Prostate gland (tissue), 2 donors: ENCODE measurements around the gene TMEM201. TPM values are rescaled to one million over a fixed set of nuclear protein-coding genes. Genes with fewer than 3 reads are reported as not detected.

ENCODE experiments used
- DNase-seq: peaks from one replicate; pipeline ENCODE4 v3.0.0-alpha.2; 2019; ENCODE audit warnings: low spot score
- H3K27ac ChIP-seq, 2 donors: fragments of 200-600 bp; sonication (generic); 2 replicates each; pipeline ENCODE4 v1.5.1; 2017 to 2019
- H3K27me3 ChIP-seq: fragments of 200-600 bp; sonication (generic); replicated peaks from 2 replicates; pipeline ENCODE4 v1.5.1; 2019; ENCODE audit not compliant: insufficient read depth
- H3K36me3 ChIP-seq, 2 donors: fragments of 200-600 bp; sonication (generic); 1 replicate in 1 of 2; 2 replicates in 1 of 2; pipeline versions ENCODE4 v1.5.1 to v1.8.1; 2017 to 2019
- H3K4me1 ChIP-seq: fragments of 200-600 bp; sonication (generic); replicated peaks from 2 replicates; pipeline ENCODE4 v1.5.1; 2019
- H3K4me3 ChIP-seq, 2 donors: fragments of 200-600 bp; sonication (generic); 2 replicates each; pipeline ENCODE4 v1.5.1; 2017 to 2019
- H3K9me3 ChIP-seq: fragments of 200-600 bp; sonication (generic); 2 replicates; pipeline ENCODE4 v1.5.1; 2017
- POLR2A ChIP-seq: fragments of 450-650 bp; IDR thresholded peaks from one replicate; pipeline ENCODE4 v1.6.1; 2016; ENCODE audit warnings: antibody characterized with exemption, mild to moderate bottlenecking
- POLR2AphosphoS5 ChIP-seq: sonication (generic); formaldehyde crosslinking; IDR thresholded peaks from one replicate; pipeline ENCODE4 v1.6.1; 2017; ENCODE audit warnings: antibody characterized with exemption
- WGBS: methylation state at CpG from one replicate; pipeline ENCODE4 v1.1.5; 2018; 5-methylcytosine and 5-hydroxymethylcytosine counted together
- intact Hi-C: fragments of 100-400 bp; cut with DNase I; formaldehyde crosslinking; loops from one replicate; pipeline ENCODE4 v1.14.2; 2022
- total RNA-seq, 2 donors: library from RNA; depleted of rRNA; stranded (reverse); fragments of >200 nt; gene quantifications; one replicate each; pipeline ENCODE4 v1.1.0, GENCODE V29; 2016
- TF ChIP-seq, protein P1 (sequence below), 4 experiments: fragments of 200-600 bp in 2 of 4; fragments of 450-650 bp in 2 of 4; sonication (generic) in 2 of 4; IDR thresholded peaks; 1 replicate in 3 of 4; 2 replicates in 1 of 4; pipeline ENCODE4 v1.5.1; 2016 to 2019; ENCODE audit warnings: antibody characterized with exemption in 4 of 4, mild to moderate bottlenecking in 2 of 4, moderate library complexity in 2 of 4

The TMEM201 gene
- total RNA-seq, 2 donors from 2014 or later = 9.6 to 27.9 TPM

DNA sequence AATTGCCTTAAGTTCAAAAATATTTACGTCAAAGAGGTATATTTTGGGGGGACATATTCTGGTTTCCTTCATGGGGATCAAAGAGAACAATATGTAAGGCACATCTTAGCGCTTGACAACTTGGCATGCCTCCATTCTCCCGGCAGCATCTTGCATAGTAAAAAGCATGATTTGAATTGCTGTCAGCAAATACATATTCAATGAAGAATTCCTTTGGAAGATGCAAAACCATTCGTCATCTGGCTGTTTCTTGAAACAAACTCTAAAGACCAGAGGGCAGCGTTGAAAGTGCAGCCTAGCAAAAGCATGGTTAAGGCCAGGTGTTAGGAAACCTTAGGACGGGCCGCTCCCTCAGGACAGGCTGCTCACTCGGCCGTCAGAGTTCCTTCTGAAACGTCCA, 59.5 kb downstream of the TMEM201 start:
- DNase-seq = no peak
- H3K4me1 ChIP-seq = no peaks in the 10 kb centered on the region
- intact Hi-C loops = no loop called here
- H3K27me3 ChIP-seq = no peaks in the 10 kb centered on the region
- H3K9me3 ChIP-seq = no peaks in the 10 kb centered on the region
- TF ChIP-seq POLR2AphosphoS5 (no peak), POLR2A (no peak)
- TF ChIP-seq, protein P1, sequence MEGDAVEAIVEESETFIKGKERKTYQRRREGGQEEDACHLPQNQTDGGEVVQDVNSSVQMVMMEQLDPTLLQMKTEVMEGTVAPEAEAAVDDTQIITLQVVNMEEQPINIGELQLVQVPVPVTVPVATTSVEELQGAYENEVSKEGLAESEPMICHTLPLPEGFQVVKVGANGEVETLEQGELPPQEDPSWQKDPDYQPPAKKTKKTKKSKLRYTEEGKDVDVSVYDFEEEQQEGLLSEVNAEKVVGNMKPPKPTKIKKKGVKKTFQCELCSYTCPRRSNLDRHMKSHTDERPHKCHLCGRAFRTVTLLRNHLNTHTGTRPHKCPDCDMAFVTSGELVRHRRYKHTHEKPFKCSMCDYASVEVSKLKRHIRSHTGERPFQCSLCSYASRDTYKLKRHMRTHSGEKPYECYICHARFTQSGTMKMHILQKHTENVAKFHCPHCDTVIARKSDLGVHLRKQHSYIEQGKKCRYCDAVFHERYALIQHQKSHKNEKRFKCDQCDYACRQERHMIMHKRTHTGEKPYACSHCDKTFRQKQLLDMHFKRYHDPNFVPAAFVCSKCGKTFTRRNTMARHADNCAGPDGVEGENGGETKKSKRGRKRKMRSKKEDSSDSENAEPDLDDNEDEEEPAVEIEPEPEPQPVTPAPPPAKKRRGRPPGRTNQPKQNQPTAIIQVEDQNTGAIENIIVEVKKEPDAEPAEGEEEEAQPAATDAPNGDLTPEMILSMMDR (IDR thresholded peaks at IDR 0.05) = no peak
- WGBS = 71% methylated on average over 10 of the region's 10 CpGs
- no peak overlapping the region for H3K4me3 ChIP-seq
- no peak overlapping the region for H3K27ac ChIP-seq
- H3K36me3 ChIP-seq = no peaks in the 10 kb centered on the region

DNA sequence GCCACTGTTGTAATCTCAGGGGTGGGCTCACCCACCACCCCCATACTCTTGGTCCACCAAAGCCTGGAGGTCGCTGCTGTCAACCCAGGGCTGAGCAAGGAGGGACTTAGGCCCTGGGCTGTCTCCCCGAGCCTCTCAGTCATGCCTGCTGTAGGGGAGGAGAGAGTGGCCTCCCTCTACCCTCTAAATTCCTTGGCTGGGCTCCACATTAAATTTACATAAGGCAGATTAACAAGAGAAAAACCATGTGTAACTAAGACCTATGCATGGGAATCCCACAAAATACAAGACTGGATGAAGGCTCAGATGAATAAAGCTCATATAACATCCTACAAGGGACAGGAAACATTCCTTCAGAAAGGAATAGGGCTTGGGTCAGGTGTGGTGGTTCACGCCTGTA, 61.1 kb downstream of the TMEM201 start:
- Histone ChIP-seq H3K27me3 (no peaks in the 10 kb centered on the region), H3K4me3 (no peak overlapping the region), H3K36me3 (no peaks in the 10 kb centered on the region), H3K4me1 (no peaks in the 10 kb centered on the region), H3K27ac (no peak overlapping the region), H3K9me3 (no peaks in the 10 kb centered on the region)
- 84% methylated on average over 3 of the region's 3 CpGs for WGBS
- no peak for DNase-seq
- TF ChIP-seq POLR2AphosphoS5 = no peak
- TF ChIP-seq POLR2A = no peak
- TF ChIP-seq, protein P1 (IDR thresholded peaks at IDR 0.05) = no peak
- intact Hi-C loops = no loop called here

- no peaks in the 10 kb centered on the region for H3K4me1 ChIP-seq
- TF ChIP-seq POLR2A (no peak), POLR2AphosphoS5 (no peak)
- TF ChIP-seq, protein P1 (IDR thresholded peaks at IDR 0.05) = no peak
- H3K4me3 ChIP-seq = peak overlapping the region; percentile 26 to 35
- no peak for DNase-seq
- H3K27ac ChIP-seq = no peak overlapping the region
- 31% methylated on average over 10 of the region's 10 CpGs for WGBS
- no peaks in the 10 kb centered on the region for H3K9me3 ChIP-seq
- no peaks in the 10 kb centered on the region for H3K27me3 ChIP-seq
- no peaks in the 10 kb centered on the region for H3K36me3 ChIP-seq
- intact Hi-C loops = no loop called here
Observed at GRCh38 chr1:9651220-9651564, 62.5 kb downstream of the TMEM201 start.

GRCh38 chr1:9651565-9652378, 63.1 kb downstream of the TMEM201 start, which contains the start of gene PIK3CD:
Gene PIK3CD (plus strand): TSS chr1:9651731. CDS start chr1:9710456, 58,725 bp downstream.
- Histone ChIP-seq H3K36me3 (no peaks in the 10 kb centered on the region), H3K27me3 (no peaks in the 10 kb centered on the region), H3K9me3 (no peaks in the 10 kb centered on the region), H3K4me1 (no peaks in the 10 kb centered on the region), H3K27ac (no peak within 1 kb of the TSS), H3K4me3 (peak within 1 kb of the TSS; percentile 26 to 35)
- no peak for TF ChIP-seq POLR2A
- no peak for TF ChIP-seq POLR2AphosphoS5
- TF ChIP-seq, protein P1 (IDR thresholded peaks at IDR 0.05) = no peak
- intact Hi-C loops = no loop called here
- no peak for DNase-seq
- WGBS = under 1% methylated on average over 59 of the region's 94 CpGs
